GM23248 (cell line): ENCODE results near the gene PLCB4. TPM values are rescaled to one million over a fixed set of nuclear protein-coding genes. Genes with fewer than 3 reads are reported as not detected.

Experiments used
- DNase-seq: peaks from one replicate; pipeline ENCODE4 v3.0.0-alpha.2; 2015
- H2AFZ ChIP-seq: fragments of 200-600 bp; sonication (generic); 2 replicates; pipeline ENCODE4 v1.6.1; 2016; ENCODE audit warnings: antibody characterized with exemption
- H3F3A ChIP-seq: fragments of 200-600 bp; sonication (generic); 2 replicates; pipeline ENCODE4 v1.6.1; 2016; ENCODE audit warnings: mild to moderate bottlenecking, antibody characterized with exemption, mixed run types; ENCODE audit not compliant: insufficient read depth
- H3K27ac ChIP-seq: fragments of 200-600 bp; sonication (generic); 2 replicates; pipeline ENCODE4 v1.5.1; 2016; ENCODE audit warnings: mild to moderate bottlenecking
- H3K27me3 ChIP-seq: fragments of 200-600 bp; sonication (generic); replicated peaks from 2 replicates; pipeline ENCODE4 v1.6.1; 2016; ENCODE audit warnings: mild to moderate bottlenecking; ENCODE audit not compliant: insufficient read depth
- H3K36me3 ChIP-seq: fragments of 200-600 bp; sonication (generic); 2 replicates; pipeline ENCODE4 v1.6.1; 2016; ENCODE audit warnings: low read depth, mild to moderate bottlenecking
- H3K4me1 ChIP-seq: fragments of 200-600 bp; sonication (generic); 2 replicates; pipeline ENCODE4 v1.6.1; 2016; ENCODE audit warnings: mild to moderate bottlenecking; ENCODE audit not compliant: insufficient read depth
- H3K4me2 ChIP-seq: fragments of 200-600 bp; sonication (generic); one replicate; pipeline ENCODE4 v1.6.1; 2016; ENCODE audit warnings: mild to moderate bottlenecking; ENCODE audit not compliant: unreplicated experiment
- H3K4me3 ChIP-seq: fragments of 200-600 bp; sonication (generic); 2 replicates; pipeline ENCODE4 v1.5.1; 2016; ENCODE audit warnings: mild to moderate bottlenecking
- H3K79me2 ChIP-seq: fragments of 200-600 bp; sonication (generic); 2 replicates; pipeline ENCODE4 v1.6.1; 2016; ENCODE audit warnings: mild to moderate bottlenecking; ENCODE audit not compliant: insufficient read depth
- H3K9ac ChIP-seq: fragments of 200-600 bp; sonication (generic); 2 replicates; pipeline ENCODE4 v1.6.1; 2016; ENCODE audit warnings: mild to moderate bottlenecking
- H3K9me2 ChIP-seq: fragments of 200-600 bp; sonication (generic); 2 replicates; pipeline ENCODE4 v1.6.1; 2016; ENCODE audit warnings: mixed run types, mild to moderate bottlenecking, moderate library complexity; ENCODE audit not compliant: insufficient read depth
- H3K9me3 ChIP-seq: fragments of 200-600 bp; sonication (generic); one replicate; pipeline ENCODE4 v1.6.1; 2017; ENCODE audit warnings: low read depth
- H4K20me1 ChIP-seq: fragments of 200-600 bp; sonication (generic); 2 replicates; pipeline ENCODE4 v1.6.0; 2016; ENCODE audit not compliant: insufficient read depth
- EZH2 ChIP-seq: fragments of 200-600 bp; sonication (generic); IDR thresholded peaks from 2 replicates; pipeline ENCODE4 v1.6.1; 2018; ENCODE audit warnings: antibody characterized with exemption, mild to moderate bottlenecking; ENCODE audit not compliant: insufficient read depth, poor library complexity, severe bottlenecking
- EZH2phosphoT487 ChIP-seq: fragments of 200-600 bp; sonication (generic); IDR thresholded peaks from 2 replicates; pipeline ENCODE4 v1.6.1; 2018; ENCODE audit warnings: antibody characterized with exemption, moderate library complexity, mild to moderate bottlenecking, low read depth; ENCODE audit not compliant: insufficient read depth
- WGBS, 2 experiments: methylation state at CpG; one replicate each; pipeline ENCODE4 v1.1.6; 2015 to 2017; ENCODE audit warnings: low lambda C conversion rate in 2 of 2, low coverage in 1 of 2; ENCODE audit errors: missing lambda C conversion rate in 2 of 2; 5-methylcytosine and 5-hydroxymethylcytosine counted together
- in situ Hi-C: fragments of 300-500 bp; cut with MboI; formaldehyde crosslinking; loops from 2 replicates; pipeline ENCODE4 v1.15.0; 2020
- polyA plus RNA-seq: library from polyadenylated mRNA; unstranded; fragments of >200 nt; fragmentation: Nextera tagmentation; extraction: Ambion mirVana; gene quantifications from 2 replicates; pipeline ENCODE4 v1.2.1, GENCODE V29; 2016
- total RNA-seq: library from RNA; depleted of rRNA; stranded (reverse); fragments of >200 nt; shearing (Covaris generic); gene quantifications from 2 replicates; pipeline ENCODE4 v1.2.3, GENCODE V29; 2014

The PLCB4 gene
- total and polyA plus RNA-seq, 2 experiments from 2014 or later, result 5.0 to 9.5 TPM

DNA sequence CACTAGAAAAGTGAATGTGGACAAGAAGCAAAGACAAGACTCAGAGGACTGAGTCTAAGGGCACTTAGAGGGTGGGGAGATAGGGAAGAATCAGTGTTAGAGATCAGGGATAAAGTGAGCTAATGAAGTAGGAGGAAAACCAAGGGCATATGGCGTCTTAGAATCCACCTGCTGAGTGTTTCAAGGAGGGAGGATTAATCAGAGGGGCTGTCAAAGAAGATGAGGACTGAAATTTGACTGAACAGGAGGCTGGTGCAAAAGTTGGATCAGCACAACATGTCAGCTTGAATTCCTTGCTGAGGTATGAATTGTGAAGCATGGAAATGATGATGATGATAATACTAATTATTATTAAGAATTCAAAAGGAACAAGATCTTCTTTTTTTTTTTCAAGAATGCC is 39.4 kb downstream of the PLCB4 start:
- DNase-seq, result no peak
- Histone ChIP-seq H3K9me2 (no peaks in the 10 kb centered on the region; the same call in 1 of the 2 replicates), H3K9ac (no peak overlapping the region), H3K36me3 (no peaks in the 10 kb centered on the region), H3K79me2 (no peaks in the 10 kb centered on the region), H3K27ac (no peak overlapping the region), H3K4me3 (no peak overlapping the region), H3F3A (no peaks in the 10 kb centered on the region), H2AFZ (no peak overlapping the region), H3K27me3 (no peaks in the 10 kb centered on the region), H3K4me1 (peaks cover 9% of the 10 kb centered on the region; the same call in 1 of the 2 replicates), H3K4me2 (no peak overlapping the region), H3K9me3 (no peaks in the 10 kb centered on the region), H4K20me1 (no peaks in the 10 kb centered on the region)
- 88 to 93% methylated on average over 1 of the region's 1 CpG for WGBS, 2 experiments
- in situ Hi-C loops, result no loop called here
- no peak for TF ChIP-seq EZH2
- TF ChIP-seq EZH2phosphoT487, result no peak

DNA sequence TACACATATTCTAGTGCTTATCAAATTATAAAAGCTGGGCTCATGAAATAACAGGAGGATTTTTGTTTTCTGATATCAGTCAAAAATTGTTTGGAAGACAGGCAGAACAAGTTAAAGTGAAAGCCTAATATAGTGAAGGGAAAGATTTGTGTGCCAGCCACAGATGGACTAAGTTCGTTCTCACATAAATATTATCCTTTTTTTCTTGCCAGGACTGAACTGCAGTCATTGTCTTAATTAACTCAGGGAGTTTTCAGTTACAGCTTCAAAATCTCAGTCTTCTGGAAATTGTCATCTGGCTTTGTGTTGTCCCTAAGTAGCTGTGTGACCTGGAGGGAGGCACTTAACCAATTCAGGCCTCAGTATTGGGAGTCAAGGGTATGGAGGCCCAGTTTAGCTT is 40.7 kb downstream of the PLCB4 start:
- in situ Hi-C loops, result no loop called here
- H3K36me3 ChIP-seq, result no peaks in the 10 kb centered on the region
- TF ChIP-seq EZH2 (no peak), EZH2phosphoT487 (no peak)
- H3K27me3 ChIP-seq, result no peaks in the 10 kb centered on the region
- H3K4me2 ChIP-seq, result no peak overlapping the region
- H3K9me2 ChIP-seq, result no peaks in the 10 kb centered on the region; the same call in 1 of the 2 replicates
- H3K79me2 ChIP-seq, result no peaks in the 10 kb centered on the region
- no peak overlapping the region; the same call in 1 of the 2 replicates for H2AFZ ChIP-seq
- WGBS, 2 experiments, result 19 to 20% methylated on average over 1 of the region's 1 CpG
- H4K20me1 ChIP-seq, result no peaks in the 10 kb centered on the region
- no peaks in the 10 kb centered on the region for H3F3A ChIP-seq
- H3K4me1 ChIP-seq, result peaks cover 9% of the 10 kb centered on the region; the same call in 1 of the 2 replicates
- no peak overlapping the region for H3K9ac ChIP-seq
- H3K4me3 ChIP-seq, result no peak overlapping the region
- no peak overlapping the region for H3K27ac ChIP-seq
- no peaks in the 10 kb centered on the region for H3K9me3 ChIP-seq
- no peak for DNase-seq

DNA sequence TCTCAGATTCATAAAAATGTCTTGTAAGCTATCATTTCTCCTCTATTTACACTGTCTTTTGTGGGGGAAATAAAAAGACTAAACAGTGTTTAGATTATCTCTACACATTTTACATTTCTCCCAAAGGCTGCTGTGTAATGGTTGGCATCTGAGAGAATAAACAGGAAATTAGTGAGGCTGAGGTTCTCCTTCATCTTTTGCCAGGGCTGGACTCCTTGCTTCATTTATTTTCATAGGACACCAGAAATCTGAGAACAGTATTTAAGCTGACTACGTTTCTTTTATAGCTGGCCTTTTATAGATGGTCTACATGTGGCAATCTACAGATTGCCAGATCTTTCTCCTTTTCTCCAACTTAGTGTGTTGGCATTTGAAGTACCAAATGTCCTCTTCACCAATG is 41.5 kb downstream of the PLCB4 start:
- no peak overlapping the region for H3K4me3 ChIP-seq
- H3K27ac ChIP-seq, result no peak overlapping the region
- H3K9ac ChIP-seq, result no peak overlapping the region
- no peaks in the 10 kb centered on the region; the same call in 1 of the 2 replicates for H3K9me2 ChIP-seq
- peak overlapping the region; percentile 25; the same call in 1 of the 2 replicates for H2AFZ ChIP-seq
- H3K79me2 ChIP-seq, result no peaks in the 10 kb centered on the region
- no peaks in the 10 kb centered on the region for H3K36me3 ChIP-seq
- no peaks in the 10 kb centered on the region for H3F3A ChIP-seq
- peak; percentile 13 for DNase-seq
- in situ Hi-C loops, result no loop called here
- TF ChIP-seq EZH2phosphoT487 (no peak), EZH2 (no peak)
- 9 to 11% methylated on average over 1 of the region's 1 CpG for WGBS, 2 experiments
- no peaks in the 10 kb centered on the region for H3K9me3 ChIP-seq
- no peaks in the 10 kb centered on the region for H4K20me1 ChIP-seq
- H3K4me2 ChIP-seq, result no peak overlapping the region
- H3K4me1 ChIP-seq, result peaks cover 9% of the 10 kb centered on the region; the same call in 1 of the 2 replicates
- H3K27me3 ChIP-seq, result no peaks in the 10 kb centered on the region

DNA sequence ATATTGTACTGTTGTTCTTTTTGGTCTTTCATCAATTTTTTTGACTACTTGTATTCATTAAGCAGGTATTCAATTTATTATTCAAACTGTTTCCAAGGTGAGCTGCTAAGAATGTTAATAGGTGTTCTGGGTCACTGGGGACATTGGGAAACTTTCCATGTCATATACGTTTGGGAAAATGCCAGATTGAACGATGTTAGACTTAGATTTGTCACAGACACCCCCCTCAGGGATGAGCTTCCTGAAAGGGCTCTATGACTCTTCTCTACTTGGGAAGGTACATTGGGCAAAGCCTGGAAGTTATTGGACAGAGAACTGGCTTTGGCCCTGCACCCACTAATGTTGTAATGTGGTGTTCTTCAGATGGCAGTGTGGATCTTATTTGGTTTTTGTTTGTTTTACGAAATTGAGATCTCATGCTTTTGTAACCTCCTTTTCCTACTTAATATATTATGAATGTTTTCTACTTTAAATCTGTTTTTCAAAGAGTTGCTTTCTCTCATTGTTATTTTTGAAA is 42.1 kb downstream of the PLCB4 start:
- no peak overlapping the region for H3K4me3 ChIP-seq
- no peaks in the 10 kb centered on the region for H4K20me1 ChIP-seq
- no peak for TF ChIP-seq EZH2
- no peak for TF ChIP-seq EZH2phosphoT487
- no peaks in the 10 kb centered on the region for H3K79me2 ChIP-seq
- no peak overlapping the region for H3K4me2 ChIP-seq
- no peaks in the 10 kb centered on the region for H3K9me2 ChIP-seq
- in situ Hi-C loops, result no loop called here
- WGBS, 2 experiments, result 36 to 37% methylated on average over 3 of the region's 3 CpGs
- H3F3A ChIP-seq, result no peaks in the 10 kb centered on the region
- no peak overlapping the region for H3K27ac ChIP-seq
- H3K27me3 ChIP-seq, result no peaks in the 10 kb centered on the region
- H3K4me1 ChIP-seq, result peaks cover 9% of the 10 kb centered on the region; the same call in 1 of the 2 replicates
- no peak overlapping the region for H3K9ac ChIP-seq
- H2AFZ ChIP-seq, result no peak overlapping the region
- DNase-seq, result no peak
- H3K36me3 ChIP-seq, result no peaks in the 10 kb centered on the region
- H3K9me3 ChIP-seq, result no peaks in the 10 kb centered on the region
